ENCODE measurements around the gene CLPX.

Gene CLPX

DNA sequence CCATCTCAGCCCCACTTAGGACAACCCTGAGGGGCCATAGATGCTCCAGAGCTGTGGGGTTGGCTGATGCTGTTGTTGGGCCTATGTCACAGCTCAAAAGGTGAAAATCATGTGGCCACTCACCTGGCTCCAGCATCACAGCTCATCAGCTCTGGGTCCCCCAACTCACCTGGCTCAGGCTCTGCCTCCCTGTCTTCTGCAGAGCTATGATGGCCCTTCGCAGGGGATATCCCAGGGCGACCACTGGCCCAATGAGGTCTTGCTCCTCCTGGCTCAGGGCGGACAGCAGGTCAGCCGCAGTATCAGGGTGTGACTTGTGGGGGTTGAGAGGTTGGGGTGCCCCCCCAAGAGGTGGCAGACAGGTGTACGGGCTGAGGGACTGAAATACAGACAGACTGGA, 85.8 kb downstream of the CLPX start:
- DNase-seq, result no peak

All from NCI-H1417 treated with DMSO at 0.1 percent for 48 hours (cell line).